HG03108 (cell line): ENCODE measurements around the gene CACNA1E.

Experiments
- ATAC-seq: cut with Tn5 transposase; IDR thresholded peaks from one replicate; pipeline ENCODE4 v1.9.1; 2021; ENCODE audit warnings: moderate library complexity; ENCODE audit not compliant: unreplicated experiment

The CACNA1E gene

GRCh38 chr1:181482521-181483284 lies 614 bp upstream of the CACNA1E start:
- ATAC-seq, result peak; percentile 42

- no peak for ATAC-seq
Measured at GRCh38 chr1:181484821-181485220, 1.5 kb downstream of the CACNA1E start.

- ATAC-seq, result peak; percentile 50
Measured at GRCh38 chr1:181485287-181486097, 2.2 kb downstream of the CACNA1E start.

- no peak for ATAC-seq
Measured at GRCh38 chr1:181486098-181486420, 2.7 kb downstream of the CACNA1E start.

GRCh38 chr1:181488866-181489265 lies 5.5 kb downstream of the CACNA1E start:
- no peak for ATAC-seq

GRCh38 chr1:181490276-181490675 lies 7.0 kb downstream of the CACNA1E start:
- ATAC-seq, result no peak

- no peak for ATAC-seq
Measured at GRCh38 chr1:181490740-181491712, 7.7 kb downstream of the CACNA1E start.

- no peak for ATAC-seq
Measured at GRCh38 chr1:181493166-181493565, 9.8 kb downstream of the CACNA1E start.

- ATAC-seq, result no peak
Measured at GRCh38 chr1:181493885-181494284, 10.6 kb downstream of the CACNA1E start.

GRCh38 chr1:181496759-181497158 lies 13.4 kb downstream of the CACNA1E start:
- ATAC-seq, result no peak

- ATAC-seq, result no peak
Measured at GRCh38 chr1:181497870-181498269, 14.6 kb downstream of the CACNA1E start.

GRCh38 chr1:181499825-181500224 lies 16.5 kb downstream of the CACNA1E start:
- ATAC-seq, result no peak

GRCh38 chr1:181500636-181501035 lies 17.3 kb downstream of the CACNA1E start:
- ATAC-seq, result no peak

- ATAC-seq, result no peak
Measured at GRCh38 chr1:181501612-181502011, 18.3 kb downstream of the CACNA1E start.

- ATAC-seq, result no peak
Measured at GRCh38 chr1:181503171-181503810, 20.0 kb downstream of the CACNA1E start.

- peak; percentile 33 for ATAC-seq
Measured at GRCh38 chr1:181504399-181504842, 21.1 kb downstream of the CACNA1E start.

GRCh38 chr1:181506563-181507353 lies 23.4 kb downstream of the CACNA1E start:
- ATAC-seq, result no peak

- peak; percentile 29 for ATAC-seq
Measured at GRCh38 chr1:181508486-181509165, 25.3 kb downstream of the CACNA1E start.

- no peak for ATAC-seq
Measured at GRCh38 chr1:181513786-181514297, 30.5 kb downstream of the CACNA1E start.
